HL-60/S4 treated with retinoic acid at 250 ng/mL for 4 days and 3 days (cell line): ENCODE data around the gene CABLES2.

Experiments used
- in situ Hi-C: fragments of 300-500 bp; cut with MboI; formaldehyde crosslinking; loops from 2 replicates; pipeline ENCODE4 v1.7.0; 2022; ENCODE audit warnings: low sequenced_read_pairs

Gene CABLES2

GRCh38 chr20:62392077-62392418, 15.0 kb downstream of the CABLES2 start:
- in situ Hi-C loops: no loop called here

- in situ Hi-C loops: no loop called here
Measured at GRCh38 chr20:62391165-62392076, 15.7 kb downstream of the CABLES2 start.

GRCh38 chr20:62390317-62391164, 16.5 kb downstream of the CABLES2 start:
- in situ Hi-C loops: no loop called here

- in situ Hi-C loops: no loop called here
Measured at GRCh38 chr20:62389601-62390087, 17.4 kb downstream of the CABLES2 start.

- in situ Hi-C loops: no loop called here
Measured at GRCh38 chr20:62388839-62389600, 18.1 kb downstream of the CABLES2 start.

DNA sequence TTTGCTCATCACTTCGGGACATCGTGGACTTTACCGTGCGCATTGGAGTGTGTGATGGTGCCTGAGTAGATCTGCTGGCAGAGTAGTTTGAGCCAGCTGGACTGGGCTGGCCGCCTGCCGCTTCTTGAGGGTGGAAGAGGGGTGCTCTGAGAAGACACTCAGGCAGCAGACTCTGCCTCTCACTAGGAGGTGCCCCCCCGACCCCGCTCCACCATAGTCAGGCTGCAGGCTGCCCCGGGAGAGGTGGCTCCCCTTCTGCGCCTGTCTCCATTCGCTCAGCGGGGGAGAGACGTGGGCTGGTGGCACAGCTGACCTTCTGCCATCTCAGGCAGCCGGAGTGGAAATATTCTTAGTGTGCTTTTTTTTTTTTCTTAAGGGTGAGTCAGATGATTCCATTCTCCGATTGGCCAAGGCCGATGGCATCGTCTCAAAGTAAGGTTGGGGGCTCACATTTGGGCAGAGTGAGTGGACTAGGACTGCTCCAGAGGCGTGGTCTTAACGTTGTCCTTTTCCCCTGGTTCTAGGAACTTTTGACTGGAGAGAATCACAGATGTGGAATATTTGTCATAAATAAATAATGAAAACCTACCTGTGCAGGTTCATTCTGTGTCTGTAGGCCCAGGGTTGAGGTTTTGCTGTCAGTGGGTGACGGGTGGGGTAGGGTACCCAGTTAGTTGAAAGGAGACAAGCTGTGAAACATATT, 19.0 kb downstream of the CABLES2 start:
- in situ Hi-C loops: no loop called here

GRCh38 chr20:62387219-62387913, 19.7 kb downstream of the CABLES2 start:
- in situ Hi-C loops: no loop called here

- in situ Hi-C loops: no loop called here
Measured at GRCh38 chr20:62386383-62387218, 20.5 kb downstream of the CABLES2 start, which contains the start of gene RPS21. TSS of gene RPS21 (plus strand) at chr20:62387103. CDS start at chr20:62387339, 236 bp downstream.

DNA sequence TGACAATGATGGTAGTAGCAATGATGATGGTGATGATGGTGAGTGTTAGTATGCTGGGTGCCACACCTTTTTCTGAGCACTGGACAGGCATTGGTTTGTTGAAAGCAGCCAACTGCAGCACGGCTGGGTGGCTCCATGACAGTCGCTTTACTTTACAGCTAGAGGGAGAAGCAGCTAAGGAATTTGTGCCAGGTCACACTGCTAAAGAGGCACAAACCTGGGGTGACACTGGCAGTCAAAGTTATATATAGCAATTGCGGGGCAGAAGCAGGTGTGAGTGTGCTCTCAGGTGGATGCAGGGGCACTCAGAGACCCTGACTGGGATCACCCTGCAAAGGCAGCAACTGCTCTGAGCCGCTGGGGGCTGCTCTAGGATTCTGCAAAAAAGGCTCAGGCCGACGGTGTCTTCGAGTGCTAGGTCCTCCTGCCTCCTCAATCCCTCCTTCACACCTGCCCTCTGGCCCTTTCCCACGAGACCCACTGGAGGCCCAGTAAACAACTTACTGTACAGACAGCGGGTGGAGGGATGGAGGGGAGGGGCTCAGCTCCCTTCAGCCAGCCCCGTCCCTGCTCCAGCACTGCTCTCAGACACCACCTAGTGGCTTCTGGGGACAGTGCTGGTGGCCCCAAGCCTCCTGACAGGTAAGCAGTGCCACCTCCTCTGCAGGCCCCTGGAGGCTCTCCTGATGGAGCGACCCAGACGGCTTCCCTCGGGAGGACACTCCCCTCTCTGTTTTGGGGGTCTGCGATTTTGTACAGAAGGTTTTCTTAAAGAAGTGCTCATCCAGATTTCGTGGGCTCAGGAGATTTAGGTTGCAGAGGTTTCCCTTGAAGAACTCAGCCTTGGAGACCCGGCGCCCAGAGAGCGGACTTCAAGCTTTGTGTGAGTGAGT, 24.5 kb downstream of the CABLES2 start:
- in situ Hi-C loops: no loop called here

GRCh38 chr20:62381842-62382241, 25.2 kb downstream of the CABLES2 start:
- in situ Hi-C loops: no loop called here

GRCh38 chr20:62381202-62381797, 25.8 kb downstream of the CABLES2 start:
- in situ Hi-C loops: no loop called here

DNA sequence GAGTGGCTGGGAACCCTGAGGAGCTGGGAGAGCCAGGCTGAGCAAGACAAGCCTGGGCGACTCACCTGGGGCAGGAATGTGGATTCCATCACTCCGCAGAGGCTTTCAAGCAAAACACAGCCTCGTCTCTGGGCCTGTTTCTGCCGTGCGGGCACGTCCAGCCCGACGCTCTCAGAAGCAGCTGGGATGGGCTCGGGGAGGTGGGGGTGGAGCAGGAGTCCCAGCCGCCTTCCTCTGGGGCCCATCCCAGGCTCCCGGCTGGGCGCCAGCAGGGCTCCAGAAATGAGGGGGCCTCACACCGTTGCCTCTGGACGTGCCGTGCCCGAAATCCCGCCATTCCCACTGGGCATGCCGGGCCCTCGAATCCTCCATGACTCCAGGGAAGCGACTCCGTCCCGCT, 28.9 kb downstream of the CABLES2 start:
- in situ Hi-C loops: no loop called here

DNA sequence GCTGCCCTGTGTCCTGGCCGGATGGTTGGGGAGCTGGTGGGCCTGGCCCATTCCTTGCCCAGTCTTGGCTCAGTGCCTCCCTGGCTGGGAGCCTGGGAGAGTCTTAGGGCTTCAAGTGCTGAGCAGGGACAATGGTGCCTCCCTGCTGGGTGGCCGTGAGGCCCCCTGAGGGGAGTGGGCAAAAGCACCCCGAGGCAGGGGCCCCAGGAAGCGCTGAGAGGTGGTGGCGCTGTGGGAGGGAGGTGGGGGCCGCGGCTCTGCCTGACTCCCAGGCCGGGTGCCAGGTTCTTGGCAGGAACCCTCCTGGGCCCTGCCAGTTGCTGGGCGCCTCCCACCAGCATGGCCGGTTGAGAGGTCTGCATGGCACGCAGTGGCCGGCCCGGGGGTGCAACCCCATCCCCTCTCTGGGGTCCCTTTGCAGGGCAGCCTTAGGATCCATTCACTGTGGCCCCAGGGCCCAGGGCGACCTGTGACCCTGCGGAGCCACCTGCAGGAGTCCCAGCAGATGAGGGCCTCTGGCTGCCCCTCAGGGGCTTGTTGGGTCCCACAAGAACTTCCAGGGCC, 29.4 kb downstream of the CABLES2 start:
- in situ Hi-C loops: no loop called here

GRCh38 chr20:62377064-62377461, 30.0 kb downstream of the CABLES2 start:
- in situ Hi-C loops: no loop called here

DNA sequence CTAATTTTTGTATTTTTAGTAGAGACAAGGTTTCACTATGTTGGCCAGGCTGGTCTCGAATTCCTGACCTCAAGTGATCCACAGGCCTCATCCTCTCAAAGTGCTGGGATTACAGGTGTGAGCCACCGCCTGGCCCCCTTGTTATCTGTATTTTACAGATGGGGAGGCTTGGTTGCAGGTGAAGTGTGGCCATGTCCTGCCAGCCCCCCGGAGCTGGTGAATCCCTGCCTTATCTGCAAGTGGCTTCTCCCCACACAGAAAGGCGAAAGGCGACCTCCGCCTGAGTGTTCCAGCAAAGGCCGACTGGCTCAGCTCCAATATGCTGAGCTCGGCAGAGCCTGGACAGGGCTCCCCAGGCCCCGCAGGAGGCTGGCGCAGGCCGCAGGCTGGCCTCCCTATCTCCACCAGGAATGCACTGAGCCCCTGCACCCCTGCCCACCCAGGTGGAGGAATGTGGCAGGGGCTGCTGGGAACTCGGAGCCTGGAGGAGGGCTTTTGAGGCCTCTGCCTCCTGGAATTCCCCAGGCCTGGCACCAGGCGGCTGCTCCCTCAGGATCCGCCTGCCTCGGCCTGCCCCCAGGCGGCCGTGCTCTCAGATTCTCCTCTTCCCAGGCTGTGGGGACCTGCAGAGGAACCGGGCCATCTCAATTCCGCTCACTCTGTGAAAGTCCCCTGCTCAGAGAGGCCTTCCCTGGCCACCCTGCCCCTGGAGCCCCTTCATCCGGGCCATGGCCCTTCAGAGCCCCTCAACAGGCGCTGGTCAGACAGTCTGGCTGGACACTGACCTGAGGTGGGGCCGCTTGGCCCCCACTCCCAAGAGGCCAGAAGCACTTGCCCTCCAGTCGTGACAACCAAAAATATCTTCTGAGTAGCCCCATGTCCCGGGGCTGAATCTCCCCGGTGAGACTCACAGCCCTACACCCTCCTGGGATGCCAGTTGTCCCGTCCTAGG, 30.7 kb downstream of the CABLES2 start:
- in situ Hi-C loops: no loop called here
